SU-DHL-6 (cell line): ENCODE results near the gene U2AF1L4.

Experiments used
- EZH2phosphoT487 ChIP-seq: fragments of 200-600 bp; sonication (generic), shearing (Covaris generic); conservative IDR thresholded peaks from 2 replicates; pipeline ENCODE4 v1.6.1; 2018; ENCODE audit warnings: mild to moderate bottlenecking, antibody characterized with exemption, low read length, moderate library complexity, mixed read lengths
- TF ChIP-seq, protein P1 (sequence below): fragments of 200-600 bp; sonication (generic); IDR thresholded peaks from one replicate; pipeline ENCODE4 v1.5.1; 2017; ENCODE audit warnings: antibody characterized with exemption, mild to moderate bottlenecking, low read length, moderate library complexity; ENCODE audit not compliant: insufficient read depth, poor library complexity, severe bottlenecking

DNA sequence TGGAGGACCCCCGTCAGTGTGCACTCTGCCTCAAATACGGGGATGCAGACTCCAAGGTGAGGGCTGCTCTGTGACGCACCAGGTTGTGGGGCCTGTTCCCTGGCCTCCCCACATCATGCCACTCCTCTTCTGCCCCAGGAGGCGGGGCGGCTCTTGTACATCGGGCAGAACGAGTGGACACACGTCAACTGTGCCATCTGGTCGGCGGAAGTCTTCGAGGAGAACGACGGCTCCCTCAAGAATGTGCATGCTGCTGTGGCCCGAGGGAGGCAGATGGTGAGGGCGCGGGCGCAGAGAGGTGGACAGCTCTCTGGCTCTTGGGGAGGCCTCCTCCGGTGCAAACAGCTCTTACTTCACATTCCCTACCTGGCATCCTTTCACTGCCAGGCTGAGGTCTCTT lies 16.2 kb downstream of the U2AF1L4 start:
- TF ChIP-seq, protein P1, sequence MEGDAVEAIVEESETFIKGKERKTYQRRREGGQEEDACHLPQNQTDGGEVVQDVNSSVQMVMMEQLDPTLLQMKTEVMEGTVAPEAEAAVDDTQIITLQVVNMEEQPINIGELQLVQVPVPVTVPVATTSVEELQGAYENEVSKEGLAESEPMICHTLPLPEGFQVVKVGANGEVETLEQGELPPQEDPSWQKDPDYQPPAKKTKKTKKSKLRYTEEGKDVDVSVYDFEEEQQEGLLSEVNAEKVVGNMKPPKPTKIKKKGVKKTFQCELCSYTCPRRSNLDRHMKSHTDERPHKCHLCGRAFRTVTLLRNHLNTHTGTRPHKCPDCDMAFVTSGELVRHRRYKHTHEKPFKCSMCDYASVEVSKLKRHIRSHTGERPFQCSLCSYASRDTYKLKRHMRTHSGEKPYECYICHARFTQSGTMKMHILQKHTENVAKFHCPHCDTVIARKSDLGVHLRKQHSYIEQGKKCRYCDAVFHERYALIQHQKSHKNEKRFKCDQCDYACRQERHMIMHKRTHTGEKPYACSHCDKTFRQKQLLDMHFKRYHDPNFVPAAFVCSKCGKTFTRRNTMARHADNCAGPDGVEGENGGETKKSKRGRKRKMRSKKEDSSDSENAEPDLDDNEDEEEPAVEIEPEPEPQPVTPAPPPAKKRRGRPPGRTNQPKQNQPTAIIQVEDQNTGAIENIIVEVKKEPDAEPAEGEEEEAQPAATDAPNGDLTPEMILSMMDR, result no peak
- no peak for TF ChIP-seq EZH2phosphoT487
